ENCODE results near the gene SHLD1.

SHLD1 gene

GRCh38 chr20:5751856-5752255 is 1.7 kb downstream of the SHLD1 start:
- Histone ChIP-seq H3K9me3 (ENCODE audit: insufficient read depth, low read length) (no peaks in the 10 kb centered on the region), H3K4me3 (ENCODE audit: insufficient read length, low read depth) (no peak overlapping the region), H3K27me3 (ENCODE audit: insufficient read depth, insufficient read length) (no peaks in the 10 kb centered on the region), H3K36me3 (ENCODE audit: insufficient read depth, insufficient read length, low read length) (no peaks in the 10 kb centered on the region), H3K9ac (ENCODE audit: insufficient read length, low read depth) (no peak overlapping the region), H3K4me1 (ENCODE audit: insufficient read depth, insufficient read length) (no peaks in the 10 kb centered on the region)
- DNase-seq (ENCODE audit: low read depth, low spot score): peak; percentile 9
- TF ChIP-seq YY1 (IDR thresholded peaks at IDR 0.05; ENCODE audit: insufficient read depth, insufficient read length) (no peak), SUZ12 (IDR thresholded peaks at IDR 0.05; ENCODE audit: extremely low read depth, insufficient read depth, insufficient read length) (no peak), ZNF274 (IDR thresholded peaks at IDR 0.05; ENCODE audit: low read depth, low read length) (no peak)

- Histone ChIP-seq H3K36me3 (ENCODE audit: insufficient read depth, insufficient read length, low read length) (no peaks in the 10 kb centered on the region), H3K4me1 (ENCODE audit: insufficient read depth, insufficient read length) (no peaks in the 10 kb centered on the region), H3K4me3 (ENCODE audit: insufficient read length, low read depth) (no peak overlapping the region), H3K9me3 (ENCODE audit: insufficient read depth, low read length) (no peaks in the 10 kb centered on the region), H3K9ac (ENCODE audit: insufficient read length, low read depth) (no peak overlapping the region), H3K27me3 (ENCODE audit: insufficient read depth, insufficient read length) (no peaks in the 10 kb centered on the region)
- DNase-seq (ENCODE audit: low read depth, low spot score): no peak
- no peak for TF ChIP-seq YY1 (IDR thresholded peaks at IDR 0.05; ENCODE audit: insufficient read depth, insufficient read length)
- TF ChIP-seq SUZ12 (IDR thresholded peaks at IDR 0.05; ENCODE audit: extremely low read depth, insufficient read depth, insufficient read length): no peak
- no peak for TF ChIP-seq ZNF274 (IDR thresholded peaks at IDR 0.05; ENCODE audit: low read depth, low read length)
Observed at GRCh38 chr20:5753814-5754213, 3.6 kb downstream of the SHLD1 start.

GRCh38 chr20:5757949-5758348 is 7.7 kb downstream of the SHLD1 start:
- no peak for DNase-seq (ENCODE audit: low read depth, low spot score)
- no peak for TF ChIP-seq ZNF274 (IDR thresholded peaks at IDR 0.05; ENCODE audit: low read depth, low read length)
- TF ChIP-seq SUZ12 (IDR thresholded peaks at IDR 0.05; ENCODE audit: extremely low read depth, insufficient read depth, insufficient read length): no peak
- TF ChIP-seq YY1 (IDR thresholded peaks at IDR 0.05; ENCODE audit: insufficient read depth, insufficient read length): no peak
- no peaks in the 10 kb centered on the region for H3K36me3 ChIP-seq (ENCODE audit: insufficient read depth, insufficient read length, low read length)

DNA sequence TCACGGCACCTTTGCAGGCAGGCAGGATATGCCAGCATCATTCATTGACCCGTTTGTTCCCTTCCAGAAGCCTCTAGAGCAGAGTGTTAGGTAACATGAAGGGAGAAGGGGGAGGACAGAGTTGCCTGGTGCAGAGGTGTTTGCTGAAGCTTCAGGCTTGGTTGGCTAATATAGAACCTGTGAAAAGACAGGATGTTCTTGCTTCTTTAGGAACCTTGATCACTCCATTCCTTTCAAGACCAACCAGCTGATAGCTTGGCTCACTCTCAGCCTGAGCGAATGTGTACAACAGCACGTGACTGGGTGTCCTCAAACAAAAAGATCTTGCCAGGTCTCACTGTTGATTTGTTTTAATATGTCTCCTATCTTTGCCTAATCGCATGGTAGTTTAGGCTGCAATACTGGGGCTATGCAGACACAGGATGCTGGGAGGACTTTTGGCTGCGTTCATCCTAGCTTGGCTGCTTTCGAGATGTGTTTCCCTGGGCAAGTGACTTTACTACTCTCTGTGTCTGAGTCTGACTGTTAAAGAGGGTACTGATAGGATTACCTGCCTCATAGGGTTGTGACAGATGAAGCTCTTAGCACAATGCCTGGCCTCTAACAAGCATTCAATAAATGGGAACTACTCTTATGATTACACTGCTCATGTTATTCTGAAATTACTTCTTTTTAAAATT is 16.0 kb downstream of the SHLD1 start:
- Histone ChIP-seq H3K27me3 (ENCODE audit: insufficient read depth, insufficient read length) (no peaks in the 10 kb centered on the region), H3K9me3 (ENCODE audit: insufficient read depth, low read length) (no peaks in the 10 kb centered on the region), H3K4me1 (ENCODE audit: insufficient read depth, insufficient read length) (no peaks in the 10 kb centered on the region), H3K4me3 (ENCODE audit: insufficient read length, low read depth) (no peak overlapping the region), H3K36me3 (ENCODE audit: insufficient read depth, insufficient read length, low read length) (no peaks in the 10 kb centered on the region), H3K9ac (ENCODE audit: insufficient read length, low read depth) (no peak overlapping the region)
- no peak for TF ChIP-seq YY1 (IDR thresholded peaks at IDR 0.05; ENCODE audit: insufficient read depth, insufficient read length)
- TF ChIP-seq SUZ12 (IDR thresholded peaks at IDR 0.05; ENCODE audit: extremely low read depth, insufficient read depth, insufficient read length): no peak
- no peak for DNase-seq (ENCODE audit: low read depth, low spot score)

More at GRCh38 chr20:5757949-5758348, 7.7 kb downstream of the SHLD1 start:
- H3K9ac ChIP-seq (ENCODE audit: insufficient read length, low read depth): no peak overlapping the region
- no peaks in the 10 kb centered on the region for H3K9me3 ChIP-seq (ENCODE audit: insufficient read depth, low read length)
- H3K4me3 ChIP-seq (ENCODE audit: insufficient read length, low read depth): no peak overlapping the region
- no peaks in the 10 kb centered on the region for H3K4me1 ChIP-seq (ENCODE audit: insufficient read depth, insufficient read length)
- H3K27me3 ChIP-seq (ENCODE audit: insufficient read depth, insufficient read length): no peaks in the 10 kb centered on the region

DNA sequence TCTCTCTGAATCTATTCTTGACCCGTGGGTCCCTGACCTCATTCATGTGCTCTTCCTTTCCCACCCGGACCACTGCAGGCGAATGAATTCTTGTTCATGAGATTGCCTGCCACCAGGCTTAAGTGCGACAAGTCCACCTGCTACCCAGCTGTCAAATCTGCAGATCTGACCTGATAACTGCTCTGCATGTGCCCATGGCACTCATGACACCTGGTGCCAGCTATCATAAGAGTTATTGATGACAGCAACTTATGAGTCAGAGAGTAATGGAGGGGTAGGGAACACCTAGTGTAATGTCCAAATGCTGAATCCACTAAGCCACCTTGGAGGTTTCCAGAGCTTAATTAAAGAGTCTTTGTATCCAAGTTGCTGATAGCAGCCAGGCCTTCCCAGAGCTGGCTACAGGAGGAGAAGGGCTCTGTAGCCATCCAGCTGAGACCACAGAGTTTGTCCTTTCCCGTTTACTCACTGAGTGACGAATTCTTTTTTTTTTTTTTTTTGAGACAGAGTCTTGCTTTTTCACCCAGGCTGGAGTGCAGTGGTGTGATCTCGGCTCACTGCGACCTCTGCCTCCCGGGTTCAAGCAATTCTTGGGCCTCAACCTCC is 17.4 kb downstream of the SHLD1 start:
- no peaks in the 10 kb centered on the region for H3K4me1 ChIP-seq (ENCODE audit: insufficient read depth, insufficient read length)
- TF ChIP-seq ZNF274 (IDR thresholded peaks at IDR 0.05; ENCODE audit: low read depth, low read length) (no peak), YY1 (IDR thresholded peaks at IDR 0.05; ENCODE audit: insufficient read depth, insufficient read length) (no peak), SUZ12 (IDR thresholded peaks at IDR 0.05; ENCODE audit: extremely low read depth, insufficient read depth, insufficient read length) (no peak)
- no peaks in the 10 kb centered on the region for H3K27me3 ChIP-seq (ENCODE audit: insufficient read depth, insufficient read length)
- no peaks in the 10 kb centered on the region for H3K9me3 ChIP-seq (ENCODE audit: insufficient read depth, low read length)
- DNase-seq (ENCODE audit: low read depth, low spot score): no peak
- H3K9ac ChIP-seq (ENCODE audit: insufficient read length, low read depth): no peak overlapping the region
- no peaks in the 10 kb centered on the region for H3K36me3 ChIP-seq (ENCODE audit: insufficient read depth, insufficient read length, low read length)
- no peak overlapping the region for H3K4me3 ChIP-seq (ENCODE audit: insufficient read length, low read depth)

DNA sequence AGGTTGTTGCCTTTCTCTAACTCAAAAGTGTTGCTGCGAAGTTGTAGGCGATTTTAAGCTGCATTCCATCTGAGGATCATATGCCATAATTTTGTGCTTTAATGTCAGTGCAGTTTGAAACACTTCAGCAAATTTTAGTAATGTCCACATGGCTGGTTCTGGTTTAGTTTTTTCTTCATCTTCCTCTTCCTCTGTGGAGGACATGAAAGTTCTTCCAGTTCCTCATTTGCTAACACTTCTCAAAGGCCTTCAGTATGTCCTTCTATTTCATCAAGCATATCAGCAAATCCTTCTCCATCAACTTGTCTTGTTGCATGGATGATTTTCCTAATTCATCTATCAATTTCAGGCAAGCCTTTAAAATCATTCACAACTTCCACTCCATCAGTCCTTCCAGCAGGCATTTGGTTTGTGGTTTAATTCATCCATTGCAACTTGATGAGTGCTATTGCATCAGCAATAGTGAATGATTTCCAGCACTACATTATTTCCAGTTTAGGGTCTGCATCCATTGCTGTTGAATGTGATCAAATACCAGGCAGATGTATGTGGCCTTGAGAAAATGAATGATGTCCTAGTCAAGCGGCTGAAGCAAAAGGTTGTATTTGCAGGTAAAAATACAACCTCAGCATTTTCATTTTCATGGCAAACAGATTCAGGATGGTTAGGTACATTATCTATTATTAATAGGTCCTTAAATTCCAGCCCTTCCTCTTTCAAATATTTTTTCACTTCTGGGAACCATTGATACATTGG is 20.2 kb downstream of the SHLD1 start:
- Histone ChIP-seq H3K9ac (ENCODE audit: insufficient read length, low read depth) (no peak overlapping the region), H3K9me3 (ENCODE audit: insufficient read depth, low read length) (no peaks in the 10 kb centered on the region), H3K36me3 (ENCODE audit: insufficient read depth, insufficient read length, low read length) (no peaks in the 10 kb centered on the region), H3K4me1 (ENCODE audit: insufficient read depth, insufficient read length) (no peaks in the 10 kb centered on the region), H3K4me3 (ENCODE audit: insufficient read length, low read depth) (no peak overlapping the region), H3K27me3 (ENCODE audit: insufficient read depth, insufficient read length) (no peaks in the 10 kb centered on the region)
- no peak for TF ChIP-seq SUZ12 (IDR thresholded peaks at IDR 0.05; ENCODE audit: extremely low read depth, insufficient read depth, insufficient read length)
- TF ChIP-seq YY1 (IDR thresholded peaks at IDR 0.05; ENCODE audit: insufficient read depth, insufficient read length): no peak
- no peak for TF ChIP-seq ZNF274 (IDR thresholded peaks at IDR 0.05; ENCODE audit: low read depth, low read length)
- no peak for DNase-seq (ENCODE audit: low read depth, low spot score)

DNA sequence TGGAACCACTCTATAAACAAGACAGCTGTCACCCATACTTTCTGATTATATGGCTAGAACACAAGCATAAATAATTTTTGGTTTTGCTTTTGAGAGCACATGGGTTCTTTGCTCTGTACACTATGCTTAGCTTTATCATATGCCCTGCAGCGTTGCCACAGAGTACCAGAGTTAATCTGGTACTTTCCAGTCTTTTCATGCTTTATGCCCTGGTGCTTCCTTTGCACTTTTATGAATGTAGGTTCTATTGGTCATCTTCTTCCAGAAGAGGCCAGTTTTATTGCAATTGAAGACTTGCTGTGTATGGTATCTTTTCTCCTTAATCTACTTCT is 20.8 kb downstream of the SHLD1 start:
- TF ChIP-seq ZNF274 (IDR thresholded peaks at IDR 0.05; ENCODE audit: low read depth, low read length): no peak
- TF ChIP-seq SUZ12 (IDR thresholded peaks at IDR 0.05; ENCODE audit: extremely low read depth, insufficient read depth, insufficient read length): no peak
- TF ChIP-seq YY1 (IDR thresholded peaks at IDR 0.05; ENCODE audit: insufficient read depth, insufficient read length): no peak
- no peak for DNase-seq (ENCODE audit: low read depth, low spot score)
- no peaks in the 10 kb centered on the region for H3K27me3 ChIP-seq (ENCODE audit: insufficient read depth, insufficient read length)
- no peak overlapping the region for H3K9ac ChIP-seq (ENCODE audit: insufficient read length, low read depth)
- H3K4me1 ChIP-seq (ENCODE audit: insufficient read depth, insufficient read length): no peaks in the 10 kb centered on the region
- H3K9me3 ChIP-seq (ENCODE audit: insufficient read depth, low read length): no peaks in the 10 kb centered on the region
- no peaks in the 10 kb centered on the region for H3K36me3 ChIP-seq (ENCODE audit: insufficient read depth, insufficient read length, low read length)
- no peak overlapping the region for H3K4me3 ChIP-seq (ENCODE audit: insufficient read length, low read depth)
